LHCN-M2 (cell line): ENCODE measurements around the gene DUSP6. TPM values are rescaled to one million over a fixed set of nuclear protein-coding genes. Genes with fewer than 3 reads are reported as not detected.
"Not testable (repeated sequence)": the region's sequence is repeated elsewhere in the genome, so short reads cannot be mapped to it uniquely, and the experiment has no call there.

ENCODE experiments used
- DNase-seq: peaks from one replicate; pipeline ENCODE4 v3.0.0-alpha.2; 2012; ENCODE audit warnings: low read depth
- total RNA-seq: library from RNA; depleted of rRNA; stranded (reverse); fragments of >200 nt; gene quantifications from 2 replicates; pipeline ENCODE4 v1.2.3, GENCODE V29; 2014

DUSP6 gene
- total RNA-seq, 1 experiment from 2014 or later, result 31.6 TPM

GRCh38 chr12:89351489-89352241 lies 636 bp downstream of the DUSP6 start:
- DNase-seq, result peak; percentile 37

GRCh38 chr12:89350630-89351488 lies 1.4 kb downstream of the DUSP6 start:
- DNase-seq, result no peak

- DNase-seq, result no peak
These were observed 2.1 kb downstream of the DUSP6 start for GRCh38 chr12:89350260-89350629.

GRCh38 chr12:89349814-89350213 lies 2.5 kb downstream of the DUSP6 start:
- peak; percentile 75 for DNase-seq

GRCh38 chr12:89348894-89349699 lies 3.2 kb downstream of the DUSP6 start:
- no peak for DNase-seq

DNA sequence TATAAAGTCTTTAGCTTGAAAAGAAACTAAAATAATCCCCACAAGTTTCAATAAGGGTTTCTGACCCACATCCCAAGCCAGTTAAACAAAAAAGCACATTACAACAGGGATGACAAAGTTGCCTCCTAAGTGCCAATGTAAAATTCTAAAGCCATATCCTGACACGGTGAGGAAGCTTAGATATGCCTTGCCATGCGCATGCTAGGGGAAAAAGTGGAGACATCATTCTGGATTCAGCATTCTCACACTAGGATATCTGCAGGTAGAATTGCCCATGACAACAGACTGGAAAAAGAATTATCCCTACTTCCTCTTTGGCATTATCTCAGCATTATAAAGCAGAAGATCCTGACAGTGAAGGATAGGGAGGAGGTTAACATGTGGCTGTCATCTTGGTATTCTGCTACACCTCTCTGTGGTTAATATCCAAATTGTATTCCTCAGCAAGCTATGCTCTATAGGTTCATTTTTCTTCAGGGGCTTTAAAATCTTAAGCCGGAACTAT lies 4.9 kb downstream of the DUSP6 start:
- no peak for DNase-seq

GRCh38 chr12:89346741-89347324 lies 5.5 kb downstream of the DUSP6 start:
- no peak for DNase-seq

DNA sequence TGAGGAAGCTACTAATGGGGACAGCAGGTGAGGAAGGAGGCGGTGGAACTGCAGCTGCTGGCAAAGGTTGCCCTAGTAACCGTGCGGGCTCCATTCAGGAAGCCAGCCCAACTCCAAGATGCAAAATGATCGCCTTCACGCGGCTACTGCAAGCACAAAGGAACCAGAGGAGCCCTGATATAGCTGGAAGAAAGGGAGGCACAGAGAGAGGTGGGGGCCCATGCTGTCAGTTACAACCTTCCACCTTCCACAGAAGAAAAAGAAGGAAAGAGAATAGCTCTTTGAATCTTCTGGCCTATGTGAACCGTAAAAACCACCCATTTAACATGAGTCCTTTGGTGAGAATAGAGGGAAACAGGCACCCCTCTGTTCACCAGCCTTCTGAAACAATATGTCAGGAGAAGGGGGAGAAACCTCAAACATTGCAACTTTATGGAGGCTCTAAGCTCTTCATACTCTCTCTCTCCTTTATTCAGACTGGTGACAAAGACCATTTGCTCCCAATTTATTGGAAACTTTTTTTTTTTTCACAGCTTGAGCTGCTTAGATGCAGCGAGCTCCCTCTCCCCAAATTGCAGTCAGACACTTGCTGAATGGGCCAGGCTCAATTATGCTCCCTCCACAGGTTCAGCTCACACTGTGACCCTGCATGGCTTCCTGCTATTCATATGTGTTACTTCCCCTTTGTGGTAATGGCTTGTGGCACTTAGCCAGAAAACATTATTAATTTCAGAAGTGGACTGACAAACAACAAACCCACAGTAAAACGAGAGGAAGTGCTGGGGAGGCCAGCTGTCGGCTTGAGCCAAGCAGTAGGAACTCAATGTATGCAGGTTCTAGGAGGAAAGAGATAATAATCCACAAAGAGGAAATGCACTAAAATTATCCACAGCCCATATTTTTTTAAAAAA lies 6.2 kb downstream of the DUSP6 start:
- DNase-seq, result peak; percentile 88

GRCh38 chr12:89345376-89345775 lies 6.9 kb downstream of the DUSP6 start:
- no peak for DNase-seq

DNA sequence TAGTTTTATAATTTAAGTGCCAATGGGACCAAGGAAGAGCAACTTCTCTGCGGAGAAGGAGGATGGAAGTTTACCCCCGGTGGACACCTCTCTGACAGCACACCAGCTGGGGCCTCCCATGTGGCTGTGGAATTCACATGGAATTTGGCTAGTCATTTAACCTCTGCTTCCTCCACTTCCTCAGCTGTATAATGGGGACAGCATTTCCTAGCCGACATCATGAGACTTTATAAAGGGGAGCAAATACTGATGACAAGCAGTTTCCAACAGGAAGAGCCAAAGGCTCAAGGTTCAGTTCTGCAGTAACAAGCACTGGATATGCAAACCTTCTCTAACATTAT lies 7.5 kb downstream of the DUSP6 start:
- DNase-seq, result no peak

DNA sequence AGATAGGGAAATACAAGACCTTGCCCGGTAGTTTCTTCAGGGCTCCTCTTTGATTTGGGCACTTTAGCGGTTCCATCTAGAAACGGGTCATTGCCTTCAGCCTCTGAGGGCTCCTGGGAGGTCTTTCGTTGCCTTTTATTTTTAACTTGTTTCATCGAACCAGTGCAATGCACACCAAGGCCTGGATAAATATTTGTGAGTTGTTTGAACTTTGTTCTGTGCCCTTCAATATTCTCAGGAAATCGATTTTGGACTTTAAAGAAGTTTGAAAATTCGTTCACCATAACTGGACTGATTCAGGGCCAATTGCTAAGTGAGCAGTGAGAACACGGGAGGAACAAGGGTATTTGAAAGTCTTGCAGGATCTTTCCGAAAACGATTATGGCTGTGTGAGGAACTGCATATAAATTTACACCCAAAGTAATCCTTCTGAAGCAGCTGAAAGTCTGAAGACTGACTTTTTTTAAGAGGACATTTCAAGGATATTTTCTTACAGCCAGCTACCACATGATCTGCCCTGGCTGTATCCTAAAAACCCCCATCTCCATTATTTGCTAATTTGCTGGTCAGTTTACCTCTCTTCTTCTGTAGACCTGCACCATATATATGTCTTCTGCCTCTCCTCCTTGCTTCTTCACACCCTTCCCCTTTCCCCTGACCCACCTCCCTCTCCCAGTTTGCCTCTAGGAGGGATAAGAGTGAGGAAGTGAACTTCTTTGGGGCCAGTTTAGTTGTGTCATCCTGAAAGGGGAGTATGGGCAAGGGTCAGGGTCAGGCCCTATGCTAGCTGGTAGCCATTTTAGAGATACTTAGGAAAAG lies 8.0 kb downstream of the DUSP6 start:
- DNase-seq, result no peak

GRCh38 chr12:89343127-89343526 lies 9.2 kb downstream of the DUSP6 start:
- DNase-seq, result no peak

DNA sequence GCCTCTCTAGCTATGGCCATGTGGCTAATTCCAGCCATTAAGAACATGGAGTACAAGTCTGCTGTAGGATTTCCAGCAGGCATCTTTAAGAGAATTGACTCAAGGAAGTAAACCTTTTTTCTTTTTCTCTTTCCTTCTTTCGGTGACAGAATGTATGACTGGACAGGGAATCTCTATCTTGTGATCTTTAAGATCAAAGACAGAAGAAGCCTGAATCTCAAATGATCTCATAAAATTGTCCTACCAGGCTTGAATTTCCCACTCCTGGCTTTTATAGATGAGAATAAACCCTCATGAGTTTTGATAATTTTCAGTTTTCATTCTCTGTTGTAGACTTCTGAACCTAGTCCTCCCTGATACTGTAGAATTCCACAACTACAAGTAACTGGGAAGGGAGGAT lies 11.4 kb downstream of the DUSP6 start:
- no peak for DNase-seq

GRCh38 chr12:89339526-89339925 lies 12.8 kb downstream of the DUSP6 start:
- DNase-seq, result no peak

- not testable (repeated sequence) for DNase-seq
These were observed 15.2 kb downstream of the DUSP6 start for GRCh38 chr12:89337136-89337535.

- no peak for DNase-seq
These were observed 16.7 kb downstream of the DUSP6 start for GRCh38 chr12:89335452-89336244.

DNA sequence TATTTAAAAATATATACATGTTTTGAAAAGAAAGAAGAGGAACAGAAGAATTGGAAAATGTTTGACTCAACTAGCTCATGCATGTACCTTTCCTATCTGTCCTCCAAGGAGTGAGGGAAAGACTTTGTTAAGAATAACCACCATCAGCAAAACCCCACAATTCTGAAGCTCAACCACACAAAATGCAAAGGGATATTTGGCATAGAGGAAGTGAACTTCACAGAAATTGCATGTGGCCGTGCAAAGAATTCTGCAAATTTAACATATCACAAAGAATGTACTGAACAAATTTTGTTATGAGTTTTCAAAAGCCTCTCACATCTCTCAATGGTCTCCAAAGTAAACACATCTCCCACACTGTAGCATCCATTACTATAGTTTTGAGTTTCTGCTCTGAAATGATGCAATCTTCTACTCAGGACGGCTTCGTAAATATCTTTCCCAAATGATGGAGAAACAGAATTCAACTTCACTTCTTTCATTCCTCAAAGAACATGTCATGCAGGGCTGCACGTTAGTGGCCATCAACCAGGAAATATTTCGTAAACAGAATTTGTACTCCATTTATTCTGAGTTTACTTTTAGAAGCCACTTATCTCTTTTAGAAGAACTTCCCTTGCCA lies 17.6 kb downstream of the DUSP6 start:
- no peak for DNase-seq

DNA sequence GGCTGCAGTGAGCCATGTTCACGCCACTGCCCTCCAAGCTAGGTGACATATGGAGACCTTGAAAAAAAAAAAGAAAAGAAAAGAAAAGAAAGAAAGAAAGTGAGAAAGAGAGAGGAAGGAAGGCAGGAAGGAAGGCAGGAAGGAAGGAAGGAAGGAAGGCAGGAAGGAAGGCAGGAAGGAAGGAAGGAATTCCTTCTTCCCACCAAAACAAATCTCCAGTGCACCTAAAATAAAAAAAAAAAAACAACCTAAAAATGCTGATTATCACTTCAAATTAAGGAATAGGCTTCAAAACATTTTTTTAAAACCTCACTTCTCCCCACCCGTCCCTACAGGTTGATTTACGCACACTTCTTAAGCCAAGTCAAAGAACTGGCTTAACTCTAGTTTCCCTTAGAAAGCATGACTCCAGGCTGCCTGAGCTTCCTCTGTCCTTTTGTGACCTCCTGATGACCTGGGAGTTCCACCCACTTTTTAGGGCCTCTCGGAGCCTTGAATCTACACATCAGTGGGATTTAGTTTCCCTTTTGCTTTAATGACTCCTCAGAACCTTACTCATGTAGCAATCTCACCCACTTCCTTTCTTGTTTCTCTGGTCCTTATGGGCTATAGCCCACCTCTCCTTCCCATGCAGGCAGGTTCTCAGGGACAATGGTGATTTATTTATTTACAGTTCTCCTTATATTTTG lies 18.6 kb downstream of the DUSP6 start:
- DNase-seq, result no peak
